HEK293 (cell line): ENCODE measurements around the gene ACOT2.
"Not testable (repeated sequence)": the region's sequence is repeated elsewhere in the genome, so short reads cannot be mapped to it uniquely, and the experiment has no call there.

Experiments
- CTCF ChIA-PET: fragments of 350-600 bp; formaldehyde crosslinking; extraction: SDS; loops from one replicate; lab custom pipeline; 2021; ENCODE audit warnings: antibody characterized with exemption; lab: Yijun Ruan, JAX
- POLR2A ChIA-PET: fragments of 300-600 bp; formaldehyde crosslinking; extraction: SDS; loops from one replicate; lab custom pipeline; 2020; ENCODE audit warnings: antibody characterized with exemption, inconsistent platforms; lab: Yijun Ruan, JAX
- H3K27ac ChIP-seq: fragments of 200-500 bp; sonication (Bioruptor generic); 2 replicates; pipeline ENCODE4 v1.5.1; 2014; ENCODE audit warnings: low read depth, low read length, control low read depth, inconsistent platforms; ENCODE audit errors: extremely low read depth
- H3K36me3 ChIP-seq, 2 experiments: fragments of 200-500 bp in 1 of 2; sonication (Bioruptor generic) in 1 of 2; 1 replicate in 1 of 2; 2 replicates in 1 of 2; pipeline ENCODE4 v1.5.1; 2014 to 2017; ENCODE audit warnings: inconsistent platforms in 2 of 2, low read length in 2 of 2; ENCODE audit not compliant: control insufficient read depth in 2 of 2, insufficient read depth in 1 of 2
- H3K4me1 ChIP-seq: fragments of 200-500 bp; sonication (Bioruptor generic); 2 replicates; pipeline ENCODE4 v1.5.1; 2014; ENCODE audit warnings: mild to moderate bottlenecking, low read length, inconsistent platforms; ENCODE audit not compliant: control insufficient read depth, insufficient read depth
- H3K4me3 ChIP-seq: 2 replicates; pipeline ENCODE4 v1.5.1; 2011; ENCODE audit warnings: low read depth, mild to moderate bottlenecking, control low read depth, low read length, moderate library complexity
- H3K9me3 ChIP-seq: fragments of 200-500 bp; sonication (Bioruptor generic); 2 replicates; pipeline ENCODE4 v1.5.1; 2014; ENCODE audit warnings: low read depth, low read length, inconsistent platforms; ENCODE audit not compliant: control insufficient read depth, insufficient read depth
- BCL11B ChIP-seq: fragments of 450-650 bp; formaldehyde crosslinking; IDR thresholded peaks from 2 replicates; pipeline ENCODE4 v1.5.1; 2016; ENCODE audit warnings: low read depth, missing biosample characterization, missing genetic modification characterization
- CTCF ChIP-seq: fragments of 450-650 bp; formaldehyde crosslinking; IDR thresholded peaks from 2 replicates; pipeline ENCODE4 v1.5.1; 2016; ENCODE audit warnings: missing biosample characterization, missing genetic modification characterization
- GLIS1 ChIP-seq: fragments of 450-650 bp; formaldehyde crosslinking; IDR thresholded peaks from 2 replicates; pipeline ENCODE4 v1.5.1; 2016; ENCODE audit warnings: missing biosample characterization, missing genetic modification characterization
- HIC1 ChIP-seq: fragments of 450-650 bp; formaldehyde crosslinking; IDR thresholded peaks from 2 replicates; pipeline ENCODE4 v1.5.1; 2016; ENCODE audit warnings: missing biosample characterization, missing genetic modification characterization
- INSM2 ChIP-seq: fragments of 450-650 bp; formaldehyde crosslinking; IDR thresholded peaks from 2 replicates; pipeline ENCODE4 v1.5.1; 2016; ENCODE audit warnings: missing biosample characterization, missing genetic modification characterization
- KLF1 ChIP-seq: fragments of 450-650 bp; formaldehyde crosslinking; IDR thresholded peaks from 2 replicates; pipeline ENCODE4 v1.5.1; 2016; ENCODE audit warnings: missing biosample characterization, missing genetic modification characterization
- KLF17 ChIP-seq: fragments of 450-650 bp; formaldehyde crosslinking; IDR thresholded peaks from 2 replicates; pipeline ENCODE4 v1.5.1; 2016; ENCODE audit warnings: missing biosample characterization, missing genetic modification characterization
- PRDM1 ChIP-seq: fragments of 450-650 bp; formaldehyde crosslinking; IDR thresholded peaks from 2 replicates; pipeline ENCODE4; 2016; ENCODE audit warnings: missing biosample characterization, missing genetic modification characterization
- PRDM10 ChIP-seq: fragments of 450-650 bp; formaldehyde crosslinking; IDR thresholded peaks from 2 replicates; pipeline ENCODE4 v1.5.1; 2016; ENCODE audit warnings: missing biosample characterization, missing genetic modification characterization
- SP7 ChIP-seq: fragments of 450-650 bp; formaldehyde crosslinking; IDR thresholded peaks from 2 replicates; pipeline ENCODE4 v1.5.1; 2016; ENCODE audit warnings: missing biosample characterization, missing genetic modification characterization
- TRIM28 ChIP-seq: IDR thresholded peaks from 2 replicates; pipeline ENCODE4 v1.6.1; 2011; ENCODE audit warnings: low read length, control low read depth, borderline replicate concordance
- YY1 ChIP-seq: fragments of 450-650 bp; formaldehyde crosslinking; IDR thresholded peaks from 2 replicates; pipeline ENCODE4 v1.5.1; 2018; ENCODE audit warnings: missing biosample characterization, missing genetic modification characterization
- YY2 ChIP-seq: fragments of 450-650 bp; formaldehyde crosslinking; IDR thresholded peaks from 2 replicates; pipeline ENCODE4 v1.5.1; 2016; ENCODE audit warnings: missing biosample characterization, missing genetic modification characterization
- ZBTB17 ChIP-seq: fragments of 450-650 bp; formaldehyde crosslinking; IDR thresholded peaks from 2 replicates; pipeline ENCODE4 v1.5.1; 2016; ENCODE audit warnings: missing biosample characterization, missing genetic modification characterization
- ZBTB26 ChIP-seq: fragments of 450-650 bp; formaldehyde crosslinking; optimal IDR thresholded peaks from 2 replicates; pipeline ENCODE3; 2016; ENCODE audit warnings: missing biosample characterization, mild to moderate bottlenecking, missing genetic modification characterization
- ZBTB8A ChIP-seq: fragments of 450-650 bp; formaldehyde crosslinking; IDR thresholded peaks from 2 replicates; pipeline ENCODE4 v1.5.1; 2016; ENCODE audit warnings: missing biosample characterization, missing genetic modification characterization
- ZEB2 ChIP-seq: fragments of 450-650 bp; formaldehyde crosslinking; IDR thresholded peaks from 2 replicates; pipeline ENCODE4 v1.5.1; 2016; ENCODE audit warnings: missing biosample characterization, missing genetic modification characterization
- ZIC2 ChIP-seq: fragments of 450-650 bp; formaldehyde crosslinking; IDR thresholded peaks from 2 replicates; pipeline ENCODE4 v1.5.1; 2016; ENCODE audit warnings: missing biosample characterization, missing genetic modification characterization
- ZNF2 ChIP-seq: fragments of 450-650 bp; formaldehyde crosslinking; IDR thresholded peaks from 2 replicates; pipeline ENCODE4 v1.5.1; 2016; ENCODE audit warnings: missing biosample characterization, missing genetic modification characterization
- ZNF501 ChIP-seq: fragments of 450-650 bp; formaldehyde crosslinking; IDR thresholded peaks from 2 replicates; pipeline ENCODE4 v1.5.1; 2016; ENCODE audit warnings: missing biosample characterization, missing genetic modification characterization
- ZNF639 ChIP-seq: fragments of 450-650 bp; formaldehyde crosslinking; IDR thresholded peaks from 2 replicates; pipeline ENCODE4 v1.5.1; 2016; ENCODE audit warnings: missing biosample characterization, missing genetic modification characterization
- ZNF660 ChIP-seq: fragments of 450-650 bp; IDR thresholded peaks from 2 replicates; pipeline ENCODE4 v1.5.1; 2018; ENCODE audit warnings: missing biosample characterization, mild to moderate bottlenecking, missing genetic modification characterization
- ZXDB ChIP-seq: fragments of 450-650 bp; formaldehyde crosslinking; IDR thresholded peaks from 2 replicates; pipeline ENCODE4 v1.5.1; 2016; ENCODE audit warnings: missing biosample characterization, missing genetic modification characterization

Gene ACOT2

GRCh38 chr14:73569185-73569958 is at the start of gene ACOT2:
TSS of gene ACOT2 (plus strand) at chr14:73569213. CDS start at chr14:73569241, 28 bp downstream.
- ChIA-PET CTCF (interaction anchor here (0.6 to 2.5 kb wide), 9 partner anchors 27 to 213 kb away, joined by 3 to 11 read pairs (median 3); a partner anchor contains a TSS), POLR2A (interaction anchor here (0.6 to 1.6 kb wide), 7 partner anchors 20 to 1500 kb away, joined by 3 to 8 read pairs (median 4); partner anchors contain the start of genes ACOT6 and ZC2HC1C)
- peak within 1 kb of the TSS; percentile 73 for H3K27ac ChIP-seq
- H3K4me1 ChIP-seq, H3K9me3 ChIP-seq: not testable (repeated sequence)
- H3K4me3 ChIP-seq = peak within 1 kb of the TSS; percentile 46
- H3K36me3 ChIP-seq = peaks cover 0 to 15% of the 10 kb centered on the region in 2 experiments; a peak in 2 of 3 replicates
- TF ChIP-seq ZEB2 (peak; percentile 51; the same call in 1 of the 2 replicates), HIC1 (tag by site-specific recombination) (peak; percentile 69), ZBTB8A (tag by site-specific recombination) (peak; percentile 76; the same call in 1 of the 2 replicates), ZNF2 (tag by site-specific recombination) (peak; percentile 80; the same call in 1 of the 2 replicates), KLF17 (tag by site-specific recombination) (peak; percentile 93; the same call in 1 of the 2 replicates), PRDM1 (tag by site-specific recombination) (peak; percentile 80), ZBTB17 (peak; percentile 77), YY1 (tag by site-specific recombination) (peak; percentile 83), ZIC2 (tag by site-specific recombination) (peak; percentile 61), PRDM10 (tag by site-specific recombination) (peak; percentile 88), ZNF639 (peak; percentile 20; the same call in 1 of the 2 replicates), CTCF (tag by site-specific recombination) (0 out of 2 replicates have a peak, but pooled peaks have one; percentile 33), ZXDB (tag by site-specific recombination) (peak; percentile 52), TRIM28 (0 out of 2 replicates have a peak, but pooled peaks have one; percentile 17), ZBTB26 (peak; percentile 99), BCL11B (tag by site-specific recombination) (0 out of 2 replicates have a peak, but pooled peaks have one; percentile 28), SP7 (tag by site-specific recombination) (peak; percentile 87), INSM2 (tag by site-specific recombination) (peak; percentile 34; the same call in 1 of the 2 replicates), ZNF501 (tag by site-specific recombination) (peak; percentile 54; the same call in 1 of the 2 replicates), GLIS1 (tag by site-specific recombination) (peak; percentile 80; the same call in 1 of the 2 replicates), YY2 (peak; percentile 65), ZNF660 (tag by site-specific recombination) (0 out of 2 replicates have a peak, but pooled peaks have one; percentile 30), KLF1 (tag by site-specific recombination) (0 out of 2 replicates have a peak, but pooled peaks have one; percentile 37)
